Trophoblast cell (in vitro differentiated cells and primary cell): ENCODE results near the gene SLC7A9.

ENCODE experiments used
- DNase-seq, 2 donors: peaks; one replicate each; pipeline ENCODE4 v3.0.0-alpha.2; 2016
- H2AFZ ChIP-seq: 2 replicates; pipeline ENCODE4 v1.6.1; 2013; ENCODE audit warnings: low read length, moderate library complexity, mild to moderate bottlenecking; ENCODE audit not compliant: insufficient read depth, poor library complexity
- H2AK5ac ChIP-seq: 2 replicates; pipeline ENCODE4 v1.6.1; 2013; ENCODE audit warnings: mild to moderate bottlenecking, low read length
- H2BK120ac ChIP-seq: 2 replicates; pipeline ENCODE4 v1.6.1; 2013; ENCODE audit warnings: low read length, mild to moderate bottlenecking, moderate library complexity; ENCODE audit not compliant: insufficient read depth, poor library complexity
- H2BK12ac ChIP-seq: 2 replicates; pipeline ENCODE4 v1.6.1; 2013; ENCODE audit warnings: mild to moderate bottlenecking, low read length, moderate library complexity
- H2BK5ac ChIP-seq: 2 replicates; pipeline ENCODE4 v1.6.1; 2013; ENCODE audit warnings: low read length, low read depth, moderate library complexity, mild to moderate bottlenecking; ENCODE audit not compliant: poor library complexity
- H3K14ac ChIP-seq: 2 replicates; pipeline ENCODE4 v1.6.1; 2013; ENCODE audit warnings: mild to moderate bottlenecking, low read length
- H3K18ac ChIP-seq: 2 replicates; pipeline ENCODE4 v1.6.1; 2013; ENCODE audit warnings: mild to moderate bottlenecking, low read length
- H3K23ac ChIP-seq: 2 replicates; pipeline ENCODE4 v1.6.1; 2013; ENCODE audit warnings: low read length
- H3K27ac ChIP-seq: 2 replicates; pipeline ENCODE4 v1.5.1; 2013; ENCODE audit warnings: low read depth, mild to moderate bottlenecking, inconsistent platforms, low read length, moderate library complexity
- H3K27me3 ChIP-seq: 2 replicates; pipeline ENCODE4 v1.6.1; 2013; ENCODE audit warnings: inconsistent platforms, mild to moderate bottlenecking, low read length, moderate library complexity; ENCODE audit not compliant: insufficient read depth
- H3K36me3 ChIP-seq, 2 experiments: 1 replicate in 1 of 2; 2 replicates in 1 of 2; pipeline ENCODE4 v1.6.1; 2013; ENCODE audit warnings: low read length in 2 of 2, mild to moderate bottlenecking in 2 of 2, moderate library complexity in 1 of 2; ENCODE audit not compliant: insufficient read depth in 2 of 2, control insufficient read depth in 1 of 2
- H3K4ac ChIP-seq: 2 replicates; pipeline ENCODE4 v1.6.1; 2013; ENCODE audit warnings: low read depth, mild to moderate bottlenecking, low read length, moderate library complexity
- H3K4me1 ChIP-seq, 2 experiments: 1 replicate in 1 of 2; 2 replicates in 1 of 2; pipeline ENCODE4 v1.6.1; 2013; ENCODE audit warnings: low read length in 2 of 2, mild to moderate bottlenecking in 2 of 2, moderate library complexity in 1 of 2; ENCODE audit not compliant: insufficient read depth in 2 of 2, control insufficient read depth in 1 of 2
- H3K4me2 ChIP-seq: 2 replicates; pipeline ENCODE4 v1.6.1; 2013; ENCODE audit warnings: inconsistent platforms, mild to moderate bottlenecking, low read length, moderate library complexity
- H3K4me3 ChIP-seq: 2 replicates; pipeline ENCODE4 v1.5.1; 2013; ENCODE audit warnings: mild to moderate bottlenecking, low read depth, low read length, inconsistent platforms
- H3K79me1 ChIP-seq: one replicate; pipeline ENCODE4 v1.6.1; 2013; ENCODE audit warnings: low read length
- H3K79me2 ChIP-seq: 2 replicates; pipeline ENCODE4 v1.6.1; 2013; ENCODE audit warnings: low read length, mild to moderate bottlenecking; ENCODE audit not compliant: control insufficient read depth, insufficient read depth, poor library complexity
- H3K9ac ChIP-seq: 2 replicates; pipeline ENCODE4 v1.6.1; 2013; ENCODE audit warnings: mild to moderate bottlenecking, low read length
- H3K9me3 ChIP-seq: 2 replicates; pipeline ENCODE4 v1.6.1; 2013; ENCODE audit warnings: low read depth, mild to moderate bottlenecking, control low read depth, inconsistent platforms, low read length; ENCODE audit not compliant: insufficient read depth
- H4K12ac ChIP-seq: 2 replicates; pipeline ENCODE4 v1.6.1; 2013; ENCODE audit warnings: low read depth, mild to moderate bottlenecking, low read length, moderate library complexity
- H4K8ac ChIP-seq: 2 replicates; pipeline ENCODE4 v1.6.1; 2013; ENCODE audit warnings: low read depth, mild to moderate bottlenecking, low read length, moderate library complexity
- H4K91ac ChIP-seq: one replicate; pipeline ENCODE4 v1.6.1; 2013; ENCODE audit warnings: low read depth, mild to moderate bottlenecking, low read length, moderate library complexity
- WGBS: extraction: QIAGEN DNeasy Blood & Tissue Kit; methylation state at CpG from one replicate; pipeline ENCODE4 v1.1.7; 2013; ENCODE audit warnings: missing lambda C conversion rate; ENCODE audit not compliant: insufficient read length, insufficient coverage; ENCODE audit errors: extremely low coverage; 5-methylcytosine and 5-hydroxymethylcytosine counted together

SLC7A9 gene

DNA sequence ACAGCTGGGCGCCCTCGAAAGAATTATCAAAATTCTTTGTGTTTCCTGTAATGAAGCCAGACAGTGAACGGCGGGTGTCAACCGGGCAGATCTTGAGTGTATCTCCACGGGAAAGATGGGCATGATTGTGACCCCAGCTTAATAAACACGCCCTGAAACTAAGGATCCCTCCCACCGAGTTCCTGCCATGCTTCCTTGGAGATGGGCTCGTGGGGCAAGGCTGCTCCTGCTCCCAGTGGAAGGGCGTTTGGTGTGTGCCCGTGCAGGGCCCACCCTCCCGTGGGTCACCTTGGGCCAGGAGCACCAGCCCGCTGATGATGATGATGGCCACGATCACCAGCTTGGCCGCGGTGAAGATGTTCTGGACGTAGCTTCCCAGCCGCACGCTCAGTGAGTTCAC lies 7.4 kb downstream of the SLC7A9 start:
- Histone ChIP-seq H3K36me3 (no peaks in the 10 kb centered on the region), H3K79me1 (no peaks in the 10 kb centered on the region), H3K9ac (no peak overlapping the region), H2BK5ac (no peak overlapping the region), H3K4me3 (no peak overlapping the region), H3K14ac (no peak overlapping the region), H4K12ac (no peak overlapping the region), H2BK120ac (no peak overlapping the region), H3K4me1 (no peaks in the 10 kb centered on the region), H3K18ac (no peak overlapping the region), H3K27ac (no peak overlapping the region), H3K4ac (no peak overlapping the region), H3K9me3 (peaks cover 2% of the 10 kb centered on the region), H3K27me3 (no peaks in the 10 kb centered on the region), H4K8ac (no peak overlapping the region), H3K79me2 (no peaks in the 10 kb centered on the region), H3K23ac (no peak overlapping the region), H2AFZ (no peak overlapping the region), H2AK5ac (no peak overlapping the region), H2BK12ac (no peak overlapping the region), H3K4me2 (no peak overlapping the region), H4K91ac (no peak overlapping the region)
- WGBS: no CpG with 5 or more reads among the region's 19 CpGs
- no peak for DNase-seq

DNA sequence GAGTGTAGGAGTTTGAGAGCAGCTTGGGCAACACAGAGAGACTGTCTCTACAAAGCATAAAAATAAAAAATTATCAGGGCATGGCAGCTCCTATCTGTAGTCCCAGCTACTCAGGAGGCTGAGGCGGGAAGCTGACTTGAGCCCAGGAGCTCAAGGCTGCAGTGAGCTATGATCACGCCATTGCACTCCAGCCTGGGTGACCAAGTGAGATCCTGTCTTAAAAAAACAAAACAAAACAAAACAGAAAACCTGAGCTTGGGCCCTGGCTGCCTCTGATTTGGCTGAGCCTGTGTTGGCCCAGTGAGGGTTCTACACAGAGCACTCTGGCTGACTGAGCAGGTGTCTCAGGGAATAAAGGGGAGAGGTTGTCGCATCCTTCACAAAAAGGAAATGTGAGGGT lies 8.0 kb downstream of the SLC7A9 start:
- no peak overlapping the region for H4K91ac ChIP-seq
- DNase-seq: no peak
- no peak overlapping the region for H3K4ac ChIP-seq
- no peak overlapping the region for H2AFZ ChIP-seq
- no peak overlapping the region for H3K4me3 ChIP-seq
- H3K4me2 ChIP-seq: no peak overlapping the region
- H3K9ac ChIP-seq: no peak overlapping the region
- H3K27me3 ChIP-seq: no peaks in the 10 kb centered on the region
- H3K14ac ChIP-seq: no peak overlapping the region
- no peak overlapping the region for H4K12ac ChIP-seq
- no peak overlapping the region for H3K23ac ChIP-seq
- no peak overlapping the region for H2BK120ac ChIP-seq
- H3K18ac ChIP-seq: no peak overlapping the region
- H3K79me2 ChIP-seq: no peaks in the 10 kb centered on the region
- H3K36me3 ChIP-seq: no peaks in the 10 kb centered on the region
- H3K9me3 ChIP-seq: peaks cover 2% of the 10 kb centered on the region
- no peak overlapping the region for H2BK5ac ChIP-seq
- H2BK12ac ChIP-seq: no peak overlapping the region
- no CpG with 5 or more reads among the region's 3 CpGs for WGBS
- H3K4me1 ChIP-seq: no peaks in the 10 kb centered on the region
- H2AK5ac ChIP-seq: no peak overlapping the region
- no peak overlapping the region for H3K27ac ChIP-seq
- H4K8ac ChIP-seq: no peak overlapping the region
- no peaks in the 10 kb centered on the region for H3K79me1 ChIP-seq

DNA sequence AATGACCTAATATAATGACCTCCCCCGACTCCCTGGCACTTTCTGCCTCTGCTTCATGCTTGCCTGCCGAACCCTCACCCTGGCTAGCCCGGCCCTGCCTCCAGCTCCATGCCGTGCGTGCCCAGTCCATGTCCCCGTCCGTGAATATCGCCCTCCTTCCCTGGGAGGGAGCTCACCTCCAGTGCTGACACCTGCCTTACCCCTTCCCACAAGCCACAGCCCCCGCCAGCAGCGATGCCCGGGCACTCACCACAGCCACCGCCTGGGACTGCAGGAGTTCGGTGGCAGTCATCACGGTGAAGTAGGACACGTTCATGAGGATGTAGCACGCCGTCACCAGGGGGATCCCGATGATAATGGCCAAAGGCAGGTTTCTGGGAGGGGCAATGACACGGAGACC lies 10.0 kb downstream of the SLC7A9 start:
- Histone ChIP-seq H2BK12ac (no peak overlapping the region), H3K23ac (no peak overlapping the region), H3K27me3 (no peaks in the 10 kb centered on the region), H3K4me2 (no peak overlapping the region), H4K12ac (no peak overlapping the region), H3K79me1 (no peaks in the 10 kb centered on the region), H4K91ac (no peak overlapping the region), H3K36me3 (no peaks in the 10 kb centered on the region), H3K4me3 (no peak overlapping the region), H3K18ac (no peak overlapping the region), H3K4ac (no peak overlapping the region), H2AK5ac (no peak overlapping the region), H2BK120ac (no peak overlapping the region), H4K8ac (no peak overlapping the region), H3K4me1 (no peaks in the 10 kb centered on the region), H3K79me2 (no peaks in the 10 kb centered on the region), H3K27ac (no peak overlapping the region), H3K9me3 (peaks cover 2% of the 10 kb centered on the region), H2AFZ (no peak overlapping the region), H3K9ac (no peak overlapping the region), H2BK5ac (no peak overlapping the region), H3K14ac (no peak overlapping the region)
- DNase-seq: no peak
- no CpG with 5 or more reads among the region's 19 CpGs for WGBS

DNA sequence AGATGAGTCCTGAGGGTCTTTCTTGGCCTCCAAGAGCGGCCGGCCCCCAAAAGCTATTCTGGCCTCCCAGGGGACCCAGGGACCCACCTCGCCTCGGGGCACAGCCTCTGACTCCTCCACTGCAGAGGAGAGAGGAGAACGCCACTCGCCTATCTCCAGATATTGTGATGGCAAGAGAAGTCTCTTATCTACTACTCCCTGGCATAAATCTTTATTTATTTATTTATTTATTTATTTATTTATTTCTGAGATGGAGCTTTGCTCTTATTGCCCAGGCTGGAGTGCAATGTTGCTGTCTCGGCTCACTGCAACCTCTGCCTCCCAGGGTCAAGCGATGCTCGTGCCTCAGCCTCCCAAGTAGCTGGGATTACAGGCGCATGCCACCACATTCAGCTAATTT lies 11.0 kb downstream of the SLC7A9 start:
- no peak overlapping the region for H3K27ac ChIP-seq
- no peak overlapping the region for H2BK120ac ChIP-seq
- H3K79me1 ChIP-seq: no peaks in the 10 kb centered on the region
- no peak overlapping the region for H4K8ac ChIP-seq
- H2BK5ac ChIP-seq: no peak overlapping the region
- no peaks in the 10 kb centered on the region for H3K4me1 ChIP-seq
- H3K9me3 ChIP-seq: peaks cover 2% of the 10 kb centered on the region
- no peak overlapping the region for H3K4me2 ChIP-seq
- H3K9ac ChIP-seq: no peak overlapping the region
- H2BK12ac ChIP-seq: no peak overlapping the region
- H3K27me3 ChIP-seq: no peaks in the 10 kb centered on the region
- WGBS: no CpG with 5 or more reads among the region's 10 CpGs
- H3K4me3 ChIP-seq: no peak overlapping the region
- no peak overlapping the region for H2AFZ ChIP-seq
- no peak overlapping the region for H3K23ac ChIP-seq
- no peak overlapping the region for H3K18ac ChIP-seq
- H4K91ac ChIP-seq: no peak overlapping the region
- no peak overlapping the region for H4K12ac ChIP-seq
- no peaks in the 10 kb centered on the region for H3K79me2 ChIP-seq
- no peak for DNase-seq
- H3K36me3 ChIP-seq: no peaks in the 10 kb centered on the region
- no peak overlapping the region for H3K4ac ChIP-seq
- H2AK5ac ChIP-seq: no peak overlapping the region
- H3K14ac ChIP-seq: no peak overlapping the region
